B cell (primary cell): Measurements from ENCODE around the gene CLASP1.

Experiments
- CTCF ChIP-seq: fragments of 200-600 bp; IDR thresholded peaks from one replicate; pipeline ENCODE4 v1.8.0; 2022; ENCODE audit warnings: antibody characterized with exemption, mild to moderate bottlenecking
- EZH2 ChIP-seq: IDR thresholded peaks from 2 replicates; pipeline ENCODE4 v1.6.1; 2012; ENCODE audit warnings: borderline replicate concordance, low read depth, mild to moderate bottlenecking, moderate library complexity, low read length; ENCODE audit not compliant: insufficient read depth, poor library complexity, severe bottlenecking

GRCh38 chr2:121340926-121341325 is 308.3 kb downstream of the CLASP1 start:
- TF ChIP-seq CTCF (no peak), EZH2 (no peak)
